Neural progenitor cell (in vitro differentiated cells): Measurements from ENCODE around the gene CATSPERB. TPM values are rescaled to one million over a fixed set of nuclear protein-coding genes. Genes with fewer than 3 reads are reported as not detected.
"Not testable (repeated sequence)": the region's sequence is repeated elsewhere in the genome, so short reads cannot be mapped to it uniquely, and the experiment has no call there.

Source experiments
- DNase-seq: peaks from one replicate; pipeline ENCODE4 v3.0.0-alpha.2; 2016; ENCODE audit warnings: low spot score
- H2AFZ ChIP-seq: fragments of 200-600 bp; sonication (generic); replicated peaks from 2 replicates; pipeline ENCODE4 v1.6.1; 2016; ENCODE audit warnings: antibody characterized with exemption
- H3F3A ChIP-seq: fragments of 200-600 bp; sonication (generic); 2 replicates; pipeline ENCODE4 v1.6.1; 2016; ENCODE audit warnings: antibody characterized with exemption, low read depth
- H3K27ac ChIP-seq: fragments of 200-600 bp; sonication (generic); 2 replicates; pipeline ENCODE4 v1.5.1; 2016; ENCODE audit warnings: mild to moderate bottlenecking
- H3K27me3 ChIP-seq: fragments of 200-600 bp; sonication (generic); 2 replicates; pipeline ENCODE4 v1.6.1; 2016; ENCODE audit warnings: mild to moderate bottlenecking, moderate library complexity
- H3K36me3 ChIP-seq: fragments of 200-600 bp; sonication (generic); 2 replicates; pipeline ENCODE4 v1.5.1; 2016
- H3K4me1 ChIP-seq: fragments of 200-600 bp; sonication (generic); 2 replicates; pipeline ENCODE4 v1.6.1; 2016; ENCODE audit warnings: mixed run types
- H3K4me2 ChIP-seq: fragments of 200-600 bp; sonication (generic); 2 replicates; pipeline ENCODE4 v1.6.1; 2016
- H3K4me3 ChIP-seq: fragments of 200-600 bp; sonication (generic); 2 replicates; pipeline ENCODE4 v1.5.1; 2016
- H3K79me2 ChIP-seq: fragments of 200-600 bp; sonication (generic); 2 replicates; pipeline ENCODE4 v1.6.1; 2016; ENCODE audit warnings: low read depth
- H3K9ac ChIP-seq: fragments of 200-600 bp; sonication (generic); 2 replicates; pipeline ENCODE4 v1.6.1; 2016
- H3K9me3 ChIP-seq: fragments of 200-600 bp; sonication (generic); 2 replicates; pipeline ENCODE4 v1.5.1; 2016; ENCODE audit warnings: low read depth
- H4K20me1 ChIP-seq: fragments of 200-600 bp; sonication (generic); 2 replicates; pipeline ENCODE4 v1.6.1; 2016; ENCODE audit warnings: low read depth
- H3K27ac Mint-ChIP-seq: 3 replicates; pipeline ENCODE4 v1.8.0; 2021; ENCODE audit warnings: mixed read lengths
- H3K27me3 Mint-ChIP-seq: 2 replicates; pipeline ENCODE4 v1.8.0; 2022; ENCODE audit warnings: low read depth, mild to moderate bottlenecking, inconsistent platforms, moderate library complexity, mixed read lengths; ENCODE audit not compliant: insufficient read depth
- H3K36me3 Mint-ChIP-seq: 3 replicates; pipeline ENCODE4 v1.8.0; 2021; ENCODE audit warnings: mixed read lengths
- H3K4me1 Mint-ChIP-seq: 3 replicates; pipeline ENCODE4 v1.8.0; 2021; ENCODE audit warnings: mixed read lengths
- H3K4me3 Mint-ChIP-seq: 3 replicates; pipeline ENCODE4 v1.8.0; 2021; ENCODE audit warnings: mild to moderate bottlenecking, moderate library complexity, mixed read lengths
- H3K9me3 Mint-ChIP-seq: 3 replicates; pipeline ENCODE4 v1.8.0; 2020; ENCODE audit warnings: mixed read lengths
- CTCF ChIP-seq: fragments of 200-600 bp; sonication (generic); IDR thresholded peaks from 2 replicates; pipeline ENCODE4 v1.5.1; 2017; ENCODE audit warnings: antibody characterized with exemption, mild to moderate bottlenecking
- EZH2 ChIP-seq: fragments of 200-600 bp; sonication (generic); IDR thresholded peaks from 2 replicates; pipeline ENCODE4 v1.6.1; 2017; ENCODE audit warnings: antibody characterized with exemption, mild to moderate bottlenecking, moderate library complexity
- EZH2phosphoT487 ChIP-seq: fragments of 200-600 bp; sonication (generic); IDR thresholded peaks from 2 replicates; pipeline ENCODE4 v1.6.1; 2017; ENCODE audit warnings: antibody characterized with exemption
- total RNA-seq: library from RNA; depleted of rRNA; stranded (reverse); fragments of >200 nt; gene quantifications from 2 replicates; pipeline ENCODE4 v1.2.3, GENCODE V29; 2015; ENCODE audit warnings: low replicate concordance

Gene CATSPERB
- total RNA-seq, 1 donor from 2014 or later, result not detected

DNA sequence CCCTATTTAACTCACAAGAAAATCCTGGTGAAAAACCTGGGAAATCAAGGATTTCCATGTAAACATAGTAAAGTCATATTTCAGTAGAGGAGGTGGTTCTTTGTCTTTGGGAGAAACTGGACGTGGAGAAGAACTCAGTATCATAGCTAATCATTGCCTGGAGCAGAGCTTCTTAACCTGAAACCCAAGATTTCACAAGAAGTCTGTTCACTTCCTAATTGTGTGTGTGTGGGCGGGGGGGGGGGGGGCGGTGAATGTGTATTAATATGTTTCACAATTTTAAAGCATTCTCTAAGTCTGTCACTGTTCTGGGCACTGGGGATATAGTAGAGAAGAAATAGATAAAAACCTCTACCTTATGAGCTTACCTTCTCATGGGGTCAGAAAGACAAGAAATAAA is 125.0 kb downstream of the CATSPERB start:
- H3K36me3 ChIP-seq, result no peaks in the 10 kb centered on the region
- no peaks in the 10 kb centered on the region for H3K27me3 ChIP-seq
- no peak overlapping the region for H3K4me3 ChIP-seq
- H3K4me2 ChIP-seq, result no peak overlapping the region
- H2AFZ ChIP-seq, result no peak overlapping the region
- H3K79me2 ChIP-seq, result no peaks in the 10 kb centered on the region
- no peaks in the 10 kb centered on the region for H3K9me3 Mint-ChIP-seq
- DNase-seq, result no peak
- H3K27ac ChIP-seq, result no peak overlapping the region
- H3K9ac ChIP-seq, result no peak overlapping the region
- no peaks in the 10 kb centered on the region for H3K9me3 ChIP-seq
- H3F3A ChIP-seq, result no peaks in the 10 kb centered on the region
- peaks cover 6% of the 10 kb centered on the region for H3K27me3 Mint-ChIP-seq
- no peaks in the 10 kb centered on the region for H4K20me1 ChIP-seq
- H3K4me3 Mint-ChIP-seq, result no peak overlapping the region
- TF ChIP-seq EZH2phosphoT487, result no peak
- TF ChIP-seq CTCF, result no peak
- H3K27ac Mint-ChIP-seq, result no peak overlapping the region
- H3K4me1 Mint-ChIP-seq, result no peaks in the 10 kb centered on the region
- H3K36me3 Mint-ChIP-seq, result no peaks in the 10 kb centered on the region
- no peaks in the 10 kb centered on the region for H3K4me1 ChIP-seq

DNA sequence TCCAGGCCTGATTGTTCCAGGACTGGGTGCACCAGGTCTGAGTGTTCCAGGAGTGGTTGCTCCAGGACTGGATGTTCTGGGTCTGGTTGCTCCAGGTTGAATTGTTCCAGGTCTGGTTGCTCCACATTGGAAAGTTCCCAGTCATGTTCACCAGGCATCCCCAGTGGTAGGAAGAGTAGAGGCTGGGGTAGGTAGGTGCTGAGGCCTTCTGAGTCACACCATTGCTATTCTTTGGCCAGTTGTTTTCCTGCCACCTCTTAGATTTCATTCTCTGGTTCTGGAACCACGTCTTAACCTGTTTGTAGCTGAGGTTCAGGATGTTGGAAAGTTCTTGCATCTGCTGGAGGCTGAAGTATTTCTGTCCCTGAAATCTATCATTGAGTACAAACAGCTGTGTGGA is 127.3 kb downstream of the CATSPERB start:
- H3K4me3 ChIP-seq, H3K4me3 Mint-ChIP-seq, H3K79me2 ChIP-seq, H3K9ac ChIP-seq, H3K9me3 ChIP-seq, H3K4me1 Mint-ChIP-seq, DNase-seq, H3K4me2 ChIP-seq, H3K36me3 ChIP-seq, H3K27me3 ChIP-seq, H3K27ac Mint-ChIP-seq, H4K20me1 ChIP-seq, H3K9me3 Mint-ChIP-seq, H3K27me3 Mint-ChIP-seq, H3K4me1 ChIP-seq, H3F3A ChIP-seq, H3K27ac ChIP-seq, H2AFZ ChIP-seq, H3K36me3 Mint-ChIP-seq: not testable (repeated sequence)

DNA sequence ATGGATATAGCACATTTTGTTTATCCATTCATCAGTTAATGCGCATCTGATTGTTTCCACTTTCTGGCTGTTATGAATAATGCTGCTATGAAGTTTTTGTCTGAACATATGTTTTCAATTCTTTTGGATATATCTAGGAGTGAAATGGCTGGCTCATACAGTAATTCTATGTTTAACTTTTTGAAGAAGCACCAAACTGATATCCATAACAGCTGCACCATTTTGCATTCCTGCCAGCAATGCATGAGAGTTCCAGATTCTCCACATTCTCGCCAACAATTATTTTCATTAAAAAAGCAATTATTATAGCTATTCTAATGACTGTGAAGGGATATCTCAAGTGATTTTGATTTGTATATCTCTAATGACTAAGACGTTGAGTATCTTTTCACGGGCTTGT is 131.9 kb downstream of the CATSPERB start:
- Histone ChIP-seq H3K4me1 (no peaks in the 10 kb centered on the region), H4K20me1 (no peaks in the 10 kb centered on the region), H3K9me3 (peaks cover 6% of the 10 kb centered on the region), H3K27me3 (no peaks in the 10 kb centered on the region), H3K36me3 (no peaks in the 10 kb centered on the region), H3K4me2 (no peak overlapping the region), H3K9ac (no peak overlapping the region), H3K4me3 (no peak overlapping the region), H3K27ac (no peak overlapping the region), H3K79me2 (no peaks in the 10 kb centered on the region), H2AFZ (no peak overlapping the region), H3F3A (no peaks in the 10 kb centered on the region)
- Mint-ChIP-seq H3K27me3 (peaks cover 6% of the 10 kb centered on the region), H3K36me3 (no peaks in the 10 kb centered on the region), H3K4me3 (no peak overlapping the region), H3K4me1 (no peaks in the 10 kb centered on the region), H3K27ac (no peak overlapping the region), H3K9me3 (peaks cover 9% of the 10 kb centered on the region)
- no peak for DNase-seq
- TF ChIP-seq EZH2phosphoT487 (no peak), CTCF (no peak), EZH2 (no peak)

GRCh38 chr14:91595736-91596135 is 136.2 kb downstream of the CATSPERB start:
- peaks cover 6% of the 10 kb centered on the region for H3K9me3 ChIP-seq
- H3K27me3 ChIP-seq, result no peaks in the 10 kb centered on the region
- no peak for DNase-seq
- H3K4me1 ChIP-seq, result no peaks in the 10 kb centered on the region
- H3K4me1 Mint-ChIP-seq, result no peaks in the 10 kb centered on the region
- no peak overlapping the region for H3K9ac ChIP-seq
- H2AFZ ChIP-seq, result no peak overlapping the region
- no peak overlapping the region for H3K4me3 ChIP-seq
- no peak for TF ChIP-seq EZH2phosphoT487
- TF ChIP-seq CTCF, result no peak
- no peak for TF ChIP-seq EZH2
- no peaks in the 10 kb centered on the region for H4K20me1 ChIP-seq
- no peaks in the 10 kb centered on the region for H3F3A ChIP-seq
- no peaks in the 10 kb centered on the region for H3K79me2 ChIP-seq
- peaks cover 5% of the 10 kb centered on the region for H3K27me3 Mint-ChIP-seq
- H3K36me3 Mint-ChIP-seq, result no peaks in the 10 kb centered on the region
- no peak overlapping the region for H3K27ac ChIP-seq
- H3K36me3 ChIP-seq, result no peaks in the 10 kb centered on the region
- peaks cover 19% of the 10 kb centered on the region for H3K9me3 Mint-ChIP-seq
- H3K4me3 Mint-ChIP-seq, result no peak overlapping the region
- H3K27ac Mint-ChIP-seq, result no peak overlapping the region
- H3K4me2 ChIP-seq, result no peak overlapping the region

DNA sequence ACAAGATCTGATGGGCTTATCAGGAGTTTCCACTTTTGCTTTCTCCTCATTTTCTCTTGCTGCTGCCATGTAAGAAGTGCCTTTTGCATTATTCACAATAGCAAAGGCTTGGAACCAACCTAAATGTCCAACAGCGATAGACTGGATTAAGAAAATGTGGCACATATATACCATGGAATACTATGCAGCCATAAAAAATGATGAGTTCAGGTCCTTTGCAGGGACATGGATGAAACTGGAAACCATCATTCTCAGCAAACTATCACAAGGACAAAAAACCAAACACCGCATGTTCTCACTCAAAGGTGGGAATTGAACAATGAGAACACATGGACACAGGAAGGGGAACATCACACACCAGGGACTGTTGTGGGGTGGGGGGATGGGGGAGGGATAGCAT is 137.9 kb downstream of the CATSPERB start:
- H3K9me3 ChIP-seq, H3K9ac ChIP-seq, H3K4me3 ChIP-seq, H3K79me2 ChIP-seq, H3K27me3 ChIP-seq, H3K4me2 ChIP-seq, H3F3A ChIP-seq, H3K4me1 Mint-ChIP-seq, H3K27me3 Mint-ChIP-seq, DNase-seq, H3K36me3 ChIP-seq, H3K4me3 Mint-ChIP-seq, H3K36me3 Mint-ChIP-seq, H3K27ac Mint-ChIP-seq, H2AFZ ChIP-seq, H4K20me1 ChIP-seq, H3K27ac ChIP-seq, H3K4me1 ChIP-seq: not testable (repeated sequence)
- H3K9me3 Mint-ChIP-seq, result peaks cover 19% of the 10 kb centered on the region
